Measurements from ENCODE around the gene ELMO1. TPM values are rescaled to one million over a fixed set of nuclear protein-coding genes. Genes with fewer than 3 reads are reported as not detected.
A peak's percentile ranks its signal among the peaks of the same experiment; 100 is the strongest.

The ELMO1 gene
- total RNA-seq, 1 experiment from 2014 or later = not detected

DNA sequence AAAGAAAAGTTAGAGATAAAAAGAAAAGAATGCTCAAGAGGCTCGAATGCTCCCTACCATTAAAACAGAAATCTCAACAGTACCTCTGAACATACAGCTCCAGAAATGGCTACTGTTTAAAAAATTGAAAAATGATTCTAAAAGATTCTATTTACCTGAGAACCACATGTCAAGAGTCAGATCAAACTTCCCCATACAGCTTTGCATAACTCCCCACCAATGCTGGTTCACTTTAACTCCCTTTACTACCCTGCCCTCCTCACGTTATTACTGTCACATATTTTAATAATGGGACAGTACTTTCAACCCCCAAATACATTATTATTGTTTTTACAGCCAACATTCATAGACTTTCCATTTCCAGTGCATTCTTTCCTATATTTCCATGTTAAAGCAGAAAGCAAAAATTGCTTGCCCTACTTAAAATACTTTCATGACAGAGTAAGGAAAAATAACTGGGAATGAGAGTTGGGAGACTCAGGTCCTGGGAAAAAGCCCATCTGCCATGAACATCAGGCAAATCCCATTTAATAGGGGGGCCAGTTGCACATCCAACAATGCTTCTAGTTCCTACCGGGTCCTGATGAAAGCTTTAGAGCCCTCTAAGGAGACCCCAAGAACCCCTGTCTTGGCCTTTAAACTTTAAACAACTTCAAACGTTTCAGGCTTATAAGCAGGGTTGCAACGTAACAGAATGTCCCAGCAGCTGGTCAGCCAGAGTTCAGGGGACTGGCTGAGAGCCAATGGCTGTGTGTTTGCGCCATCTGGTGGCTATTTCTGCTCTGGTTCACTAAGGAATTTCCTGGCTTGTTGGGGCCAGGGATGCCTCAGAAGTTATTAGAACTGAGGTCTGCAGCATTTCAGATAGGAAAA, 247.4 kb downstream of the ELMO1 start:
- DNase-seq (peak; percentile 79), ATAC-seq (peak; percentile 62; the same call in 1 of the 2 replicates)
- no peak overlapping the region for H2AFZ ChIP-seq (ENCODE audit: low read length)
- no peaks in the 10 kb centered on the region for H3F3A ChIP-seq (ENCODE audit: low read length, unreplicated experiment)
- no peak overlapping the region for H3K27ac ChIP-seq (ENCODE audit: low read length)
- H3K27me3 ChIP-seq (ENCODE audit: low read length) = 0 out of 2 replicates have a peak, but pooled peaks cover 7% of the 10 kb centered on the region
- H3K4me2 ChIP-seq (ENCODE audit: low read length) = no peak overlapping the region
- CTCF ChIA-PET = no interaction called here
- no peak overlapping the region for H3K4me3 ChIP-seq (ENCODE audit: low read length)
- POLR2A ChIA-PET (ENCODE audit: unreplicated experiment) = no interaction called here
- TF ChIP-seq CTCF (conservative IDR thresholded peaks at IDR 0.05; ENCODE audit: low read depth, low read length) (peak; percentile 90), EZH2 (IDR thresholded peaks at IDR 0.05; ENCODE audit: low read length, unreplicated experiment) (no peak), EZH2phosphoT487 (IDR thresholded peaks at IDR 0.05; ENCODE audit: borderline replicate concordance, low read length) (no peak)
- intact Hi-C loops (cut with micrococcal nuclease) = loop anchor here (1.0 kb wide), 3 partner anchors 234 to 760 kb away; no protein-coding TSS in a partner anchor
- H3K4me1 ChIP-seq (ENCODE audit: insufficient read depth, low read length) = no peaks in the 10 kb centered on the region
- no peaks in the 10 kb centered on the region for H4K20me1 ChIP-seq (ENCODE audit: low read length)
- no peaks in the 10 kb centered on the region for H3K79me2 ChIP-seq (ENCODE audit: low read length)
- H3K9ac ChIP-seq (ENCODE audit: low read length) = no peak overlapping the region
- no TSS peak for BruUV-seq (replicated peaks)
- H3K9me2 ChIP-seq (replicated peaks; ENCODE audit: low read length) = no peaks in the 10 kb centered on the region
- H3K36me3 ChIP-seq (ENCODE audit: low read depth, low read length) = no peaks in the 10 kb centered on the region
- no peaks in the 10 kb centered on the region for H3K9me3 ChIP-seq (ENCODE audit: low read length)

- no TSS peak for BruUV-seq (replicated peaks)
- Histone ChIP-seq H3K4me2 (ENCODE audit: low read length) (no peak overlapping the region), H4K20me1 (ENCODE audit: low read length) (no peaks in the 10 kb centered on the region), H3K9me2 (replicated peaks; ENCODE audit: low read length) (no peaks in the 10 kb centered on the region), H3K27me3 (ENCODE audit: low read length) (peaks cover 14% of the 10 kb centered on the region; the same call in 1 of the 2 replicates), H3K36me3 (ENCODE audit: low read depth, low read length) (no peaks in the 10 kb centered on the region), H3K27ac (ENCODE audit: low read length) (no peak overlapping the region), H3K9me3 (ENCODE audit: low read length) (no peaks in the 10 kb centered on the region), H3F3A (ENCODE audit: low read length, unreplicated experiment) (no peaks in the 10 kb centered on the region), H3K4me3 (ENCODE audit: low read length) (no peak overlapping the region), H2AFZ (ENCODE audit: low read length) (no peak overlapping the region), H3K79me2 (ENCODE audit: low read length) (no peaks in the 10 kb centered on the region), H3K4me1 (ENCODE audit: insufficient read depth, low read length) (no peaks in the 10 kb centered on the region), H3K9ac (ENCODE audit: low read length) (no peak overlapping the region)
- TF ChIP-seq EZH2phosphoT487 (IDR thresholded peaks at IDR 0.05; ENCODE audit: borderline replicate concordance, low read length) (no peak), CTCF (conservative IDR thresholded peaks at IDR 0.05; ENCODE audit: low read depth, low read length) (peak; percentile 87)
- DNase-seq = peak; percentile 67
- CTCF ChIA-PET = interaction anchor here (0.6 to 1.3 kb wide), 7 partner anchors 17 to 826 kb away, joined by 3 to 7 read pairs (median 3); no protein-coding TSS in a partner anchor
- intact Hi-C loops (cut with micrococcal nuclease) = loop anchor here (5.0 kb wide), 2 partner anchors 172 to 212 kb away; no protein-coding TSS in a partner anchor
- POLR2A ChIA-PET (ENCODE audit: unreplicated experiment) = no interaction called here
- peak; percentile 93 for ATAC-seq
Observed at GRCh38 chr7:37198906-37199485, 249.7 kb downstream of the ELMO1 start.
